ENCODE data around the gene KITLG.
"Not testable (repeated sequence)": the region's sequence is repeated elsewhere in the genome, so short reads cannot be mapped to it uniquely, and the experiment has no call there.

KITLG gene

GRCh38 chr12:88539893-88540292 is 40.4 kb downstream of the KITLG start:
- DNase-seq (ENCODE audit: low read depth): no peak

DNA sequence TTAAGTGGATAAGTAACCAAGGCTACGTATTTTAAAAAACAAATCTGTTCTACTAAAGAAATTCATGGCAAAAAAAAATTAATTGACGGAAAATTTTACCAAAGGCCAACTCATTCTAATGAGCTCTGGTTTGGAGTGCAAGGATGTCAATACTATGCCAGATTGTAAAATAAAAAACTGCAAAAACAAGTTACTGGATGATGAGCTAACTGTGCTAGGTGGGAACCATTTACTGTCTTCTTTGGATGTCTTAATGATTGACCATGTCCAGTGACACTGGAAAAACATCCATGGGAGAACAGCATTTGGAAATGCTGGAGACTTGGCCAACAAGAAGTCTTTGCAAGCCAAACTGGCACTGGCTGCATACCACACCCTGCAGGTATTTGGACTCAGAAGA is 41.6 kb downstream of the KITLG start:
- no peak for DNase-seq (ENCODE audit: low read depth)

DNA sequence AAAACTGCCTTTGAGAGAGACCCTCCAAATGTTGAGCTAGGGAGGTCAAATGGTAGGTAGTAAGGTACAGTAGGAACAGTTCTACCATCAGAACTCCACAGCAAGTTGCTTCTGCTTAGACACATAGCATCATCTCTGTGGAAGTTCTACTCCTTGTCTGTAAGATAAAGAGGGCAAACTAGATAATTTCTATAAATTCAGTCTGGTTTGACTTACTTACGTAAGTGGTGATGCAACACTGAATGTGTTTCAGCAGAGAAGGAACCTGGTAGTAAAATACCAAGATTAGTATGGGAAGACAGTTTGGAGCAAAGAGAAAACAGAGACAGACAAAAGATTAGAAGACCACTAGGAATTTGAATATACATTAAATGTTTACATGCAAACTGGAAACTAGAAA is 42.0 kb downstream of the KITLG start:
- DNase-seq (ENCODE audit: low read depth): no peak

GRCh38 chr12:88530868-88531267 is 49.4 kb downstream of the KITLG start:
- DNase-seq (ENCODE audit: low read depth): no peak

DNA sequence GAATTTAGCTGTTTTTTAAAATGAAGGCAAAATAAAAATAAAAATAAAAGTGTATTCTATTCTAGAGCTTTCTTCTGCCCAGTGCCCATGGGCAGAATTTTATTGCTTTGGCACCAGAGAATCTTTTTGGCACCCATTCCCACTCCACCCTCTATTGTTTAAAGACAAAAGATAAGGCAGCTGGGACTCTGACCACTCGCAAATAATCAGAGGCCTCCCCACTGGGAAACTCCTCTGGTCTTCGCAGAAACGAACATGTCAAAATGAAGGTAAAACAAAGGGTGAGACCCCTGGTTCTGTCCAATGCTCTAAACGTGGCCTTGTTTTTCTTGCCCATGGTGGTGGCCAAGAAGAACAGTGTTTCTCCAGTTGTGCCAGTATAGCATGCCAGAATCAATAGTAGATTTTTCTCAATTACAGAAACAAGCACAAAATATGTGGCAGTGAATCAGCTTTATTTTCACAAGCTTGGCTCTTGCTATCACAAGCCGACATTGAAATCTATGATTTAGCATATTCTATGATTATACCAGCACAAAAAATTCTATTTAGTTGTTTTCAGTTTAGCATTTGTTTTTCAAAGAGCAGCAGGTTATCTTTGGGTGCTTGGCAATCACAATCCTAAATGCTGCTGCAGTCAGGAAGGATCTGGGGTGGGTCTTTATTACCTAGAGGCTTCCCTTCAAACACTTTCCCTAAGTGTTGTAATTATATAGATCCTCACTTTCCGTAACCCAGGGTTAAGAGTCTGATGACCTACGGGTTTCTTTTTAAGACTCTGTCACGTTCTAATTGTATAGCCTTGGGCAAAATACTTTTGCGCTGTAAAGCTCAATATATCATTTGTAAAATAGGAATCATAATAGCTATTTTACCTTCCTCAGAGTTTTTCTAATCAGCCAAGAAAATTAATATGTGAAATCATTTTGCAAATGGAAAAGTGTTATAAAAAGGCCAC is 50.5 kb downstream of the KITLG start:
- no peak for DNase-seq (ENCODE audit: low read depth)

DNA sequence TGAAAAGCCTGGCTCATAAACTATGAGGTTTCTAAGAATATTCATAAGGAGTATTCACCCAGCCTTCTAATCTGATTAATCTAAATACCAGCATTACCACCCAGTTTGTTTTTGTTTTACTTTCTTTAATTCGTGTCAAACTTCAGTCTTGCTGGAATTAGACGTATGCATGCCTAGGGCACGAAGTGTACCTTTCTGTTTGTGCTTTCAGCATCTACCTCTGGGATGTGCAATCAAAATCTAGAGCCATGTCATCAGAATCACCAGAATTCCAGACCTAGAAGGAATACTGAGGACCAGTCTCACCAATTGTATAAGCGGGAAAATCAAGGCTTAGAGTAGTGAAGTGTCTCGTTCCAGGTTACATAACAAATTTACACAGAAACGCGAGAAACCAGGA is 57.3 kb downstream of the KITLG start:
- DNase-seq (ENCODE audit: low read depth): no peak

- no peak for DNase-seq (ENCODE audit: low read depth)
Observed at GRCh38 chr12:88520436-88520820, 59.8 kb downstream of the KITLG start.

- no peak for DNase-seq (ENCODE audit: low read depth)
Observed at GRCh38 chr12:88519802-88520435, 60.4 kb downstream of the KITLG start.

GRCh38 chr12:88518863-88519403 is 61.3 kb downstream of the KITLG start:
- DNase-seq (ENCODE audit: low read depth): no peak

DNA sequence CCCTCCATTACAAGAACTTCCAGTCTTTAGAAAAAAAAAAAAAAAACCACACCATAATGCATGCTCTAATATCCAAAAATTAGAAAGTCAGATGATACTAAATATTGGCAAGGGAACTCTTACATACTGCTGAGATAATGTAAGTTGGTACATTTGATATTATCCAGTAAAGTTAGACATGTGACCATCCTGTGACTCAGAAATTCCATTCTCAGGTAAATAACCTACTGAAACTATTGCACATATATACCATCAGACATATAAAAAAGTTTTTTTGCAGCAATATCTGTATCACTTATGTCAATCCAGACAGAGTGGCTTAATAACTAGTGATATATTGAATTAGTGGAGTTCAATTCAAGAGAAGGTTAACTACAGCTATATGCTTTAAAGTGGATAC is 63.5 kb downstream of the KITLG start:
- DNase-seq (ENCODE audit: low read depth): no peak

DNA sequence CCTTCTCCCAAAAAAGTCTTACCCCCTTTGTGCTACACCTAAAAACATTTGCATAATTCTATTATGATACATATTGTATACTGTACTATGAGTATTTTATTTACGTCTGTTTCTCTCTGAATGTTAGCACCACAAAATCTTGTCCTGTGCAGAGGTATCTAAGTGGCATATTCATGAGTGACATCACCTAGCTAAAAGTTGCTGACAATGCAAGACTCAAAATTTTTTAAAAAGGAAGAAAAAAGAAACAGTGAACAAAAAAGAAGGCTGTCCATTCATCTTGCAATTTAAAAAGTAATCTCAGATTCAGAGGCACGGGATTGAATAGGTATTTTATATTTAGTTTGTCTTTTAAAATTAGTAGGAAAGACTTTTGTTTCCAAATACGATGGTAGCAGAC is 69.4 kb downstream of the KITLG start:
- no peak for DNase-seq (ENCODE audit: low read depth)

- no peak for DNase-seq (ENCODE audit: low read depth)
Observed at GRCh38 chr12:88509851-88510250, 70.4 kb downstream of the KITLG start.

DNA sequence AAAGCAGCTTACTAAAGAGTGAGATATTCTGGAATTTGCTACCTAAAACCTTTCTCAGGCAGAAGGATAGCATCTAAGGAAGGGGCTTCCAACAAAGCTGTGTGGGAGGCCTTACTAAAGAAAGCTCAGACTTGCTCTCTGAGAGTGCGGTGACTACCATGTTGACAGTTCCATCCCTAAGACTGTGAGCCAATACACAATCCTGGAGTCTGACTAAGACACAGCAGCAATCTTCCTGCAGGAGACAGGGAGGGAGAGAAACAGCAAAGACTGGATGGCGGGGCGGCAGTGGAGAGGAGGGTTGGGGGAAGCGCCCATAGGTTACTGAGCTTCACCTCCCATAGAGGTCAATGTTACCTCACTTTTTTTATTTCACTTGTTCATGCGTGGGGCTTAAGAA is 70.9 kb downstream of the KITLG start:
- no peak for DNase-seq (ENCODE audit: low read depth)

- DNase-seq (ENCODE audit: low read depth): not testable (repeated sequence)
Observed at GRCh38 chr12:88507851-88508250, 72.4 kb downstream of the KITLG start.

- DNase-seq (ENCODE audit: low read depth): no peak
Observed at GRCh38 chr12:88507270-88507669, 73.0 kb downstream of the KITLG start.

DNA sequence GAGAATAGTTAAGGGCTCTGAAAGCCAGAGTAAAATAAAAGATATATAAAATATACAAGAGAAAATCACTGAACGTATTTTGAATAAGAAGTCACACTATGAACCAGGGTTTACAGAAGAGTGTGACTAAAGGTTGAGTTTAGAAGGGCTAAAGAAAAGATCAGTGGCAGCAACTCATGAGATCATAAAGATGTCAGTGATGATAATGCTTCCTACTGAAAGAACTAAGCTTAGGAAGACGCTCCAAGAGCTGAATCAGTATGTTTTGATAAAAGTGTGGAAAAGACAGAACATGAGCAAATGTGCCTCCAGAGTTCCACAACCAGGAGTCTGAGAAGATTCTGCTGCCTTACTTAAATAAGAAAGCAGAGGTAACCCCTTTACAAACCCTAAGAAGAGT is 74.6 kb downstream of the KITLG start:
- DNase-seq (ENCODE audit: low read depth): no peak

DNA sequence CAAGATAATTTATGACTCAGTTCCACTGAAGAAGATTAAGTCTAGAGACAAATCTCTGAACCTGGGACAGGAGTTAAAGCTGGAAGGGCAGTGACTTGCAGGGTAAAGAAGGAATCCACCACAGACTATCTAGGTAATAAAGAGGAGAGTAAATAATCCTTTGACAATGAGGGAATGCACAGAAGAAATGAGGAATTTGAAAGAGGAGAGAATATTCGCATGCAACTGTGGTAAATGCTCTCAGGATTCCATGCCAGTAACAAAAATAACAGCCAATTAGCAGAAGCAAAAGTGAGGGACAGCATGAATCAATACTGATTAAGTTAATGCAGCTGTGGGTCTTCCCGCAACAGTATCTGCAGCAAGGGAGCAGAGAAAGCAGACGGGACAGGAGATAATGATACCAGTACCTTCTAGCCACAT is 77.0 kb downstream of the KITLG start:
- no peak for DNase-seq (ENCODE audit: low read depth)

DNA sequence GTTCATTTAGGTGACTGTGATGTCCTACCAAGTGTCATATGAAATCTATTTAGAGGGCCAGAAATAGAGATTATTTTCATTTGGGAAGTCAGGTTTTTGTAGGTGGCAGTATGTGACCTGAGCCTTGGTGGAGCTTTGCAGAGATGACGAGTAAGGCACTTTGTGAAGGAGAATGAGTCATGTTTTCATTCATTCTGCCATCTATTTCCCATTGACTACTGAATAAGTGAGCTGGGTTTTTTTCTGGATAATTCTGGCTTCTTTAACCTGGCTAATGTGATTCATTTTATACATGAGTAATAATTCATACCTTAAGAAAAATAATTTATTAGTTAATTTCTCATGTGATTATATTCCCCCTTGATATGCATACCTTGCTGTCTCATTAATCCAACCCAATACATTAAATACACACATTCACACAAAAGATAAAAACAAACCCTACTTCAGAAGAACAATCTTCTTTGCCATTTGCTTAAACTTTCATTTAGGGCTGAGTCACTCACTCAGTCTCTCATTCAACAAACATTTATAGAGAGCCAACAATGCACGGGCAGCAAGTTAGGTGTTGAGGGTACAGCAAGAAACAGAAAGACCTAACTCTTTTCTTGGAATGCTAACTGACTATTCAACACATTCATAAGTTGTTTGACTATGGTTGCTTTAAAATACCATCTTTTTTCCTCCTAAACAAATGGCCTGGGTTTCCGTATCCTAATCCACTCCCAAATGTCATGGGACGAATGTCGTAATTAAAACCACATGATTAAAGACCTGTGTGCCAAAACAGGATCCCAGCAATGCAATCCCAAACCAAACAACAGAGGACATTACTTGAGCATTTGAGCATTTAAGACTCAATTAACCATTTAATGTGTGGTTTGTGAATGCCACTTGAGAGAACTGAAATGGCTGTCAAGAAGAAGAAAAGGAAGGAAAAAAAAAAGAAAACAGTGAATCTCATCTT is 78.0 kb downstream of the KITLG start:
- no peak for DNase-seq (ENCODE audit: low read depth)

DNA sequence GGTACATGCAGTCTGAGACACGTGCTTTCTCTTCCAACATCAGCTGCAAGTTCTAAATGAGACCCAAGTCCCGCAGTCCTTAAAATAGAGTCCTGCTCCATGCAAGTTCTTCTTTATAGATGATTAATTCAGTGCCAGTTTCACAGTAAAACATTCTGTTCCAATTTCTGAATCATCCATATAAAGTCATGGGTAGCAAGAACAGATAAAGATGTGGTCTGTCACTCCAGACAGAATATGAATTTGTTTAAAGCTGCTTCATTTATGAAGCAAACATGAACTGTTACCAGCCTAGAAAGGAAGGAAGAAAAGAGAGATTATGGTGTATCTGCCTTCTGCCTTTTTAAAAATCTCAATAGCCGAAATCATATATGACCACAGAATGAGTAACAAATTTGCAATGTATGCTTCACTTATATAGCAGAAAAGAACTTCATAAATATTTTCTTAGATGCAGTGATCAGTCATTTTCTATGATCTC is 83.3 kb downstream of the KITLG start:
- no peak for DNase-seq (ENCODE audit: low read depth)

DNA sequence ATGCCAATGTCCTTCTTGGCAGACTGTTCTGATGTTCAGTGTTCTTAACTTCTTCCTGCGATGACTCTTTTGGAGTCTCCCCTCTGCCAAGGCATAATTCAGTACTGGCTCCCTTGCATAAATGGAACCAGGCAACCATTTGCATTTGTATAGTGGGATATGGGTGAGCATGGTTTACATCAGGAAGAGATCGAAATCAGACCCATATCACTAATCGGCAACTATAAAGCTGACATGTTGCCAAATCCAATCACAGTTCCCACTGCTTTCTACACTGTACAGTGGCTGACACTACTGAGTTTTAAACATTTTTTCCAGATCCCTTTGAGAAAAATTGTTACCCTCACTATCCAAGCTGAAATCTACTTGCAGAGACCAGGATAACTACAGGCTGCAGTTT is 83.8 kb downstream of the KITLG start:
- no peak for DNase-seq (ENCODE audit: low read depth)

DNA sequence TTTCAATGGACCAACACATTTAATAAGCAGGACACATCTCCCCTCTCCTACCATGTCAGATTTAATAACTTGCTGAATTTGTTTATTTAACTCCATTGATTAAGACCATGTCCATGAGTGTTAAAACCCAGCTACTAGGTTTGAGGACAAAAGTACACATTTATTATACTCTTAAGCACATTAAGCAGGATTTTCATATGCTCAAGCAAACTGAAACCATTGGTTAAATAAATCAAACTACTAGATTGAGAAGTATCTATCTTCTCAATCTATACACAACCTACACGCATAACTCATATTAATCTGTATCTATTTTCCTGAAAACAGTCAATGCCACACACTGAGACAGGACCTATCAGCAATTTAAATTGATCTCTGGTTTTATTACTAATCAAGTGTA is 85.2 kb downstream of the KITLG start:
- no peak for DNase-seq (ENCODE audit: low read depth)

DNA sequence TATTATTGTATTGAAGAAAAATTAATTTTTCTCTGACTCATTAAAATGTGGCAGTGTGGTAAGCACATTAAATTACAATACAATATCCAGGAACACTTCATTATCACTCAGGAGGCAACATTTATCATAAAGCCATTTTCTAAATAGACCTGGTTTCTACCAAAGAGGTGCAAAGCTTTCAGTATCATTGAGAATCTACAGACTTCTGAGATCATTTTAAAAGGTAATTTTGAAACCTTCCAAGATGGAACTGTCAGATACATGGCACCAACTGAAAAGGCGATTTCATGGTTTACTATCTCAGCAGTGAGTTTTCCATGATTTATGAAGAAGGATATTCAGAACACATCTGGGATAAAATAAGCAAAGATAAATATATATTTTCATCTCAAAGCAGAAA is 85.8 kb downstream of the KITLG start:
- DNase-seq (ENCODE audit: low read depth): no peak

Measured in T follicular helper cell (primary cell).